ENCODE results near the gene KIF24. TPM values are rescaled to one million over a fixed set of nuclear protein-coding genes. Genes with fewer than 3 reads are reported as not detected.
A peak's percentile ranks its signal among the peaks of the same experiment; 100 is the strongest.

KIF24 gene
- total and polyA plus RNA-seq, 10 donors: 0.15 to 1.8 (median 0.64) TPM

- H3K27ac ChIP-seq: peak within 1 kb of the TSS in 6 of 8 donors; percentile 14 to 78 (median 70)
- H3K9me3 ChIP-seq: peaks cover 0 to 8% (median 1%) of the 10 kb centered on the region in 8 donors
- peaks cover 0 to 24% (median 0%) of the 10 kb centered on the region in 7 donors for H3K27me3 ChIP-seq (replicated peaks in 1 of 7)
- peak in 2 of 11 experiments; percentile 24 to 30 for TF ChIP-seq CTCF (IDR thresholded peaks at IDR 0.05 in 8 of 11, conservative IDR thresholded peaks at IDR 0.05 in 3 of 11)
- TF ChIP-seq POLR2AphosphoS5 (IDR thresholded peaks at IDR 0.05): peak; percentile 71 to 87 (median 80)
- TF ChIP-seq POLR2A (IDR thresholded peaks at IDR 0.05): no peak
- peaks cover 29 to 61% (median 48%) of the 10 kb centered on the region in 6 donors for H3K4me1 ChIP-seq
- H3K36me3 ChIP-seq: peaks cover 0 to 8% (median 0%) of the 10 kb centered on the region in 6 donors
- H3K4me3 ChIP-seq: peak within 1 kb of the TSS; percentile 51 to 92 (median 72)
- intact Hi-C loops (cut with DNase I; ENCODE audit: low total_unique reads): no loop called here
- peak; percentile 98 for DNase-seq
- WGBS, 5 donors: 0 to 1% (median 1%) methylated on average over 29 to 54 of the region's 54 CpGs
These were observed 47.7 kb upstream of the KIF24 start, which contains the start of gene MYORG for GRCh38 chr9:34376596-34377403. Gene MYORG, minus strand, starts transcription at chr9:34376898. Its CDS starts 3,955 bp downstream, at chr9:34372943.

GRCh38 chr9:34375901-34376595, 47.0 kb upstream of the KIF24 start:
- peak; percentile 91 for DNase-seq
- Histone ChIP-seq H3K4me1 (peaks cover 27 to 53% (median 43%) of the 10 kb centered on the region in 6 donors), H3K9me3 (peaks cover 0 to 15% (median 5%) of the 10 kb centered on the region in 8 donors), H3K27ac (peak overlapping the region in 6 of 8 donors; percentile 14 to 78 (median 70)), H3K4me3 (peak overlapping the region; percentile 51 to 92 (median 72)), H3K27me3 (replicated peaks in 1 of 7) (peaks cover 0 to 17% (median 0%) of the 10 kb centered on the region in 7 donors), H3K36me3 (peaks cover 0 to 12% (median 0%) of the 10 kb centered on the region in 6 donors)
- TF ChIP-seq POLR2A (IDR thresholded peaks at IDR 0.05): no peak
- peak in 5 of 11 experiments; percentile 20 to 36 (median 26) for TF ChIP-seq CTCF (IDR thresholded peaks at IDR 0.05 in 8 of 11, conservative IDR thresholded peaks at IDR 0.05 in 3 of 11)
- 4 to 8% (median 7%) methylated on average over 17 to 22 of the region's 22 CpGs for WGBS, 5 donors
- intact Hi-C loops (cut with DNase I; ENCODE audit: low total_unique reads): no loop called here

- H3K27me3 ChIP-seq (replicated peaks in 1 of 7): peaks cover 0 to 8% (median 0%) of the 10 kb centered on the region in 7 donors
- WGBS, 5 donors: 59 to 64% (median 62%) methylated on average over 5 of the region's 5 CpGs
- peak overlapping the region in 2 of 8 donors; percentile 16 to 72 for H3K27ac ChIP-seq
- no peak overlapping the region for H3K4me3 ChIP-seq
- H3K9me3 ChIP-seq: peaks cover 0 to 18% (median 6%) of the 10 kb centered on the region in 8 donors
- DNase-seq: no peak
- intact Hi-C loops (cut with DNase I; ENCODE audit: low total_unique reads): no loop called here
- H3K4me1 ChIP-seq: peaks cover 19 to 43% (median 33%) of the 10 kb centered on the region in 6 donors
- peaks cover 0 to 12% (median 0%) of the 10 kb centered on the region in 6 donors for H3K36me3 ChIP-seq
- TF ChIP-seq POLR2A (IDR thresholded peaks at IDR 0.05) (no peak), POLR2AphosphoS5 (IDR thresholded peaks at IDR 0.05) (no peak), CTCF (IDR thresholded peaks at IDR 0.05 in 8 of 11, conservative IDR thresholded peaks at IDR 0.05 in 3 of 11) (no peak)
These were observed 46.0 kb upstream of the KIF24 start for GRCh38 chr9:34374905-34375552.
